ENCODE data around the gene FBXW7.
"Not testable (repeated sequence)": the region's sequence is repeated elsewhere in the genome, so short reads cannot be mapped to it uniquely, and the experiment has no call there.

FBXW7 gene

GRCh38 chr4:152556283-152556682 lies 20.4 kb upstream of the FBXW7 start:
- H3K4me1 ChIP-seq: peaks cover 0 to 16% (median 6%) of the 10 kb centered on the region in 10 experiments; a peak in 7 of 20 replicates
- no peaks in the 10 kb centered on the region for H4K20me1 ChIP-seq
- H3K27me3 ChIP-seq: no peaks in the 10 kb centered on the region
- H3K9ac ChIP-seq: no peak overlapping the region
- no peak overlapping the region for H3K27ac ChIP-seq
- H3K4me3 ChIP-seq: no peak overlapping the region
- H3K9me3 ChIP-seq (replicated peaks in 1 of 11): no peaks in the 10 kb centered on the region
- H3K4me2 ChIP-seq: no peak overlapping the region
- TF ChIP-seq Cebpa-rat (IDR thresholded peaks at IDR 0.05): no peak
- H3K36me3 ChIP-seq: no peaks in the 10 kb centered on the region

- Histone ChIP-seq H3K27ac (no peak overlapping the region), H4K20me1 (no peaks in the 10 kb centered on the region), H3K9me3 (replicated peaks in 1 of 11) (no peaks in the 10 kb centered on the region), H3K36me3 (no peaks in the 10 kb centered on the region), H3K4me1 (peaks cover 0 to 17% (median 6%) of the 10 kb centered on the region in 10 experiments; a peak in 7 of 20 replicates), H3K4me2 (peak overlapping the region in 3 of 11 experiments; percentile 7 to 20 (median 16); a peak in 2 of 22 replicates), H3K27me3 (no peaks in the 10 kb centered on the region), H3K9ac (no peak overlapping the region), H3K4me3 (no peak overlapping the region)
- TF ChIP-seq Cebpa-rat (IDR thresholded peaks at IDR 0.05): no peak
Measured at GRCh38 chr4:152554742-152555141, 18.9 kb upstream of the FBXW7 start.

- not testable (repeated sequence) for H3K9ac ChIP-seq; H3K4me3 ChIP-seq; H3K9me3 ChIP-seq (replicated peaks in 1 of 11); H4K20me1 ChIP-seq; H3K27me3 ChIP-seq; H3K36me3 ChIP-seq; H3K27ac ChIP-seq; H3K4me2 ChIP-seq
- H3K4me1 ChIP-seq: peaks cover 0 to 17% (median 6%) of the 10 kb centered on the region in 10 experiments; a peak in 7 of 20 replicates
Measured at GRCh38 chr4:152550687-152551086, 14.8 kb upstream of the FBXW7 start.

GRCh38 chr4:152545088-152545487 lies 9.2 kb upstream of the FBXW7 start:
- no peak overlapping the region for H3K27ac ChIP-seq
- H3K4me3 ChIP-seq: no peak overlapping the region
- peaks cover 5 to 11% (median 11%) of the 10 kb centered on the region in 11 experiments for H3K9me3 ChIP-seq (replicated peaks in 1 of 11)
- H3K36me3 ChIP-seq: peaks cover 2 to 18% (median 10%) of the 10 kb centered on the region in 11 experiments
- H3K9ac ChIP-seq: no peak overlapping the region
- H4K20me1 ChIP-seq: no peaks in the 10 kb centered on the region
- TF ChIP-seq Cebpa-rat (IDR thresholded peaks at IDR 0.05): no peak
- no peak overlapping the region for H3K4me2 ChIP-seq
- H3K4me1 ChIP-seq: no peaks in the 10 kb centered on the region; a peak in 2 of 20 replicates
- H3K27me3 ChIP-seq: no peaks in the 10 kb centered on the region

GRCh38 chr4:152544533-152544932 lies 8.6 kb upstream of the FBXW7 start:
- not testable (repeated sequence) for H3K4me3 ChIP-seq, H3K9ac ChIP-seq, H3K27me3 ChIP-seq, H4K20me1 ChIP-seq, H3K4me1 ChIP-seq, H3K27ac ChIP-seq, H3K4me2 ChIP-seq
- Histone ChIP-seq H3K9me3 (replicated peaks in 1 of 11) (peaks cover 11 to 17% (median 16%) of the 10 kb centered on the region in 11 experiments), H3K36me3 (peaks cover 8 to 23% (median 15%) of the 10 kb centered on the region in 11 experiments)

GRCh38 chr4:152540941-152541340 lies 5.0 kb upstream of the FBXW7 start:
- TF ChIP-seq Cebpa-rat (IDR thresholded peaks at IDR 0.05): no peak
- no peak overlapping the region for H3K27ac ChIP-seq
- H3K9ac ChIP-seq: no peak overlapping the region
- H3K4me3 ChIP-seq: no peak overlapping the region
- H3K4me2 ChIP-seq: no peak overlapping the region
- H3K9me3 ChIP-seq (replicated peaks in 1 of 11): peaks cover 13 to 25% (median 21%) of the 10 kb centered on the region in 11 experiments
- H3K36me3 ChIP-seq: peaks cover 14 to 30% (median 23%) of the 10 kb centered on the region in 11 experiments
- peaks cover 0 to 12% (median 0%) of the 10 kb centered on the region in 11 experiments; a peak in 4 of 22 replicates for H4K20me1 ChIP-seq
- H3K4me1 ChIP-seq: peaks cover 10 to 22% (median 19%) of the 10 kb centered on the region in 10 experiments
- H3K27me3 ChIP-seq: no peaks in the 10 kb centered on the region

- Histone ChIP-seq H3K4me2 (no peak overlapping the region), H3K4me1 (peaks cover 10 to 22% (median 19%) of the 10 kb centered on the region in 10 experiments), H3K36me3 (peaks cover 14 to 30% (median 23%) of the 10 kb centered on the region in 11 experiments), H4K20me1 (peaks cover 0 to 17% (median 4%) of the 10 kb centered on the region in 11 experiments; a peak in 9 of 22 replicates), H3K27me3 (no peaks in the 10 kb centered on the region), H3K9me3 (replicated peaks in 1 of 11) (peaks cover 13 to 25% (median 21%) of the 10 kb centered on the region in 11 experiments), H3K27ac (no peak overlapping the region), H3K4me3 (no peak overlapping the region; a peak in 1 of 20 replicates), H3K9ac (no peak overlapping the region)
- no peak for TF ChIP-seq Cebpa-rat (IDR thresholded peaks at IDR 0.05)
Measured at GRCh38 chr4:152540293-152540674, 4.4 kb upstream of the FBXW7 start.

GRCh38 chr4:152539556-152540292 lies 3.8 kb upstream of the FBXW7 start:
- Histone ChIP-seq H3K9me3 (replicated peaks in 1 of 11) (peaks cover 13 to 25% (median 21%) of the 10 kb centered on the region in 11 experiments), H3K36me3 (peaks cover 14 to 30% (median 23%) of the 10 kb centered on the region in 11 experiments), H4K20me1 (peaks cover 0 to 23% (median 7%) of the 10 kb centered on the region in 11 experiments; a peak in 14 of 22 replicates), H3K27ac (no peak overlapping the region), H3K4me3 (peak overlapping the region in 5 of 10 experiments; percentile 3 to 30 (median 18); a peak in 3 of 20 replicates), H3K4me2 (no peak overlapping the region), H3K9ac (no peak overlapping the region), H3K27me3 (no peaks in the 10 kb centered on the region), H3K4me1 (peaks cover 10 to 22% (median 19%) of the 10 kb centered on the region in 10 experiments)
- TF ChIP-seq Cebpa-rat (IDR thresholded peaks at IDR 0.05): no peak

GRCh38 chr4:152537881-152538280 lies 2.0 kb upstream of the FBXW7 start:
- Histone ChIP-seq H3K4me2 (peak overlapping the region; percentile 82 to 97 (median 92)), H3K9me3 (replicated peaks in 1 of 11) (peaks cover 13 to 25% (median 21%) of the 10 kb centered on the region in 11 experiments), H3K4me1 (peaks cover 12 to 35% (median 30%) of the 10 kb centered on the region in 10 experiments), H3K9ac (peak overlapping the region in 10 of 11 experiments; percentile 84 to 98 (median 96); a peak in 15 of 22 replicates), H3K27me3 (no peaks in the 10 kb centered on the region), H4K20me1 (peaks cover 18 to 41% (median 24%) of the 10 kb centered on the region in 11 experiments; a peak in 21 of 22 replicates), H3K27ac (peak overlapping the region in 6 of 11 experiments; percentile 84 to 97 (median 92); a peak in 2 of 22 replicates), H3K36me3 (peaks cover 14 to 38% (median 23%) of the 10 kb centered on the region in 11 experiments), H3K4me3 (peak overlapping the region in 8 of 10 experiments; percentile 91 to 100 (median 98); a peak in 12 of 20 replicates)
- TF ChIP-seq Cebpa-rat (IDR thresholded peaks at IDR 0.05): no peak
